Measurements from ENCODE around the gene GSX2.

The GSX2 gene

DNA sequence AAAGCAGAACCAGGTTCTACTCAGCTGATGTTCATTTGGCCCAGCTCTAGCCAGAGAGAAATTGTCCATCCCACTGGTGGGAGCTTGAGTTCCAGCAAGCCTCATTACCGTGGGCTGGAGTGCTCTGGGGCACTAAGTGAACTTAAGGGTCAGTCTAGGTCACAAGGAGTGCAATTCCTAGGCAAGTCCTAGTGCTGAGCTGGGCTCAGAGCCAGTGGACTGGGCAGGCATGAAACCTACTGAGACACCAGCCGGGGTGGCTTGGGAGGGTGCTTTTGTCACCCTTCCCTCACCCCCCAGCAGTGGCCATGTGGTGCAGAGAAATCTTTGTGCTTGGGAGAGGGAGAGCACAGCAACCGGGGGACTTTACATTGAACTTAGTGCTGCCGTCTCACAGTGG, 39.4 kb downstream of the GSX2 start:
- no peaks in the 10 kb centered on the region for H3K9me3 ChIP-seq (ENCODE audit: control insufficient read depth, insufficient read depth, low read depth, low read length)
- CTCF ChIA-PET = interaction anchor here (0.6 kb wide), 1 partner anchor 24 kb away, joined by 3 read pairs; no protein-coding TSS in a partner anchor
- POLR2A ChIA-PET = no interaction called here
- no peak for TF ChIP-seq ZBTB17 (tag by site-specific recombination; IDR thresholded peaks at IDR 0.05)
- TF ChIP-seq, protein P1, sequence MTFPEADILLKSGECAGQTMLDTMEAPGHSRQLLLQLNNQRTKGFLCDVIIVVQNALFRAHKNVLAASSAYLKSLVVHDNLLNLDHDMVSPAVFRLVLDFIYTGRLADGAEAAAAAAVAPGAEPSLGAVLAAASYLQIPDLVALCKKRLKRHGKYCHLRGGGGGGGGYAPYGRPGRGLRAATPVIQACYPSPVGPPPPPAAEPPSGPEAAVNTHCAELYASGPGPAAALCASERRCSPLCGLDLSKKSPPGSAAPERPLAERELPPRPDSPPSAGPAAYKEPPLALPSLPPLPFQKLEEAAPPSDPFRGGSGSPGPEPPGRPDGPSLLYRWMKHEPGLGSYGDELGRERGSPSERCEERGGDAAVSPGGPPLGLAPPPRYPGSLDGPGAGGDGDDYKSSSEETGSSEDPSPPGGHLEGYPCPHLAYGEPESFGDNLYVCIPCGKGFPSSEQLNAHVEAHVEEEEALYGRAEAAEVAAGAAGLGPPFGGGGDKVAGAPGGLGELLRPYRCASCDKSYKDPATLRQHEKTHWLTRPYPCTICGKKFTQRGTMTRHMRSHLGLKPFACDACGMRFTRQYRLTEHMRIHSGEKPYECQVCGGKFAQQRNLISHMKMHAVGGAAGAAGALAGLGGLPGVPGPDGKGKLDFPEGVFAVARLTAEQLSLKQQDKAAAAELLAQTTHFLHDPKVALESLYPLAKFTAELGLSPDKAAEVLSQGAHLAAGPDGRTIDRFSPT (tag by site-specific recombination; IDR thresholded peaks at IDR 0.05) = no peak
- TF ChIP-seq ZNF76 (tag by site-specific recombination; IDR thresholded peaks at IDR 0.05; ENCODE audit: borderline replicate concordance, low read depth) = no peak
- no peak for TF ChIP-seq GLIS1 (tag by site-specific recombination; IDR thresholded peaks at IDR 0.05)
- TF ChIP-seq ZSCAN16 (tag by site-specific recombination; IDR thresholded peaks at IDR 0.05) = no peak
- no peak for TF ChIP-seq ZNF530 (tag by site-specific recombination; IDR thresholded peaks at IDR 0.05; ENCODE audit: low read depth)
- H3K36me3 ChIP-seq (ENCODE audit: control insufficient read depth in 2 of 2, insufficient read depth in 1 of 2, low read length in 2 of 2) = no peaks in the 10 kb centered on the region
- H3K4me3 ChIP-seq (ENCODE audit: low read depth, low read length) = no peak overlapping the region
- H3K4me1 ChIP-seq (ENCODE audit: control insufficient read depth, insufficient read depth, low read length) = no peaks in the 10 kb centered on the region
- no peak overlapping the region for H3K27ac ChIP-seq (ENCODE audit: extremely low read depth, low read depth, low read length)

DNA sequence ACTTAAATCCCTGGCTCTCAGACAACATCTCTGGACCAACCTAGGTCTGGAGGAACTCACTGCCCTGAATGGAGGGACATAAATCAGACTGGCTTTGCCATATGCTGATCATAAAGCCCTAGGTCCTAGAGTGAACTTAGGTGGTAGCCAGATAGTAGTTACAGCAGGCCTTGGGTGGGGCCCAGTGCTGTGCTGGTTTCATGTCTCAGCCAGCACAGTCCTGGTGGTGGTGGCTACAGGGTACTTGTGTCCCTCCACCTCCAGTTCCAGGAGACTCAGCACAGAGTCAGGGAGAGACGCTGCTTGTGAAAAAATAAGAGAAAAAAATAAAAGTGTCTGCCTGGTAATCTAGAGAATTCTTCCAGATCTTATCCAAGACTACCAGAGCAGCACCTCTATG, 40.3 kb downstream of the GSX2 start:
- H3K9me3 ChIP-seq (ENCODE audit: control insufficient read depth, insufficient read depth, low read depth, low read length) = no peaks in the 10 kb centered on the region
- POLR2A ChIA-PET = no interaction called here
- H3K4me3 ChIP-seq (ENCODE audit: low read depth, low read length) = no peak overlapping the region
- H3K27ac ChIP-seq (ENCODE audit: extremely low read depth, low read depth, low read length) = no peak overlapping the region
- CTCF ChIA-PET = no interaction called here
- no peaks in the 10 kb centered on the region for H3K36me3 ChIP-seq (ENCODE audit: control insufficient read depth in 2 of 2, insufficient read depth in 1 of 2, low read length in 2 of 2)
- H3K4me1 ChIP-seq (ENCODE audit: control insufficient read depth, insufficient read depth, low read length) = no peaks in the 10 kb centered on the region
- TF ChIP-seq HOXA7 (CRISPR knock-in tag; IDR thresholded peaks at IDR 0.05; ENCODE audit: borderline replicate concordance) (no peak), ZNF473 (tag by site-specific recombination; IDR thresholded peaks at IDR 0.05) (no peak), ZNF426 (tag by site-specific recombination; IDR thresholded peaks at IDR 0.05) (no peak), REPIN1 (tag by site-specific recombination; IDR thresholded peaks at IDR 0.05; ENCODE audit: low read depth) (no peak), ZNF433 (tag by site-specific recombination; IDR thresholded peaks at IDR 0.05; ENCODE audit: low read depth) (no peak), ZNF311 (tag by site-specific recombination; IDR thresholded peaks at IDR 0.05; ENCODE audit: borderline replicate concordance) (no peak), ZBTB17 (tag by site-specific recombination; IDR thresholded peaks at IDR 0.05) (no peak), ZBTB48 (tag by site-specific recombination; IDR thresholded peaks at IDR 0.05) (no peak)
- TF ChIP-seq, protein P2, sequence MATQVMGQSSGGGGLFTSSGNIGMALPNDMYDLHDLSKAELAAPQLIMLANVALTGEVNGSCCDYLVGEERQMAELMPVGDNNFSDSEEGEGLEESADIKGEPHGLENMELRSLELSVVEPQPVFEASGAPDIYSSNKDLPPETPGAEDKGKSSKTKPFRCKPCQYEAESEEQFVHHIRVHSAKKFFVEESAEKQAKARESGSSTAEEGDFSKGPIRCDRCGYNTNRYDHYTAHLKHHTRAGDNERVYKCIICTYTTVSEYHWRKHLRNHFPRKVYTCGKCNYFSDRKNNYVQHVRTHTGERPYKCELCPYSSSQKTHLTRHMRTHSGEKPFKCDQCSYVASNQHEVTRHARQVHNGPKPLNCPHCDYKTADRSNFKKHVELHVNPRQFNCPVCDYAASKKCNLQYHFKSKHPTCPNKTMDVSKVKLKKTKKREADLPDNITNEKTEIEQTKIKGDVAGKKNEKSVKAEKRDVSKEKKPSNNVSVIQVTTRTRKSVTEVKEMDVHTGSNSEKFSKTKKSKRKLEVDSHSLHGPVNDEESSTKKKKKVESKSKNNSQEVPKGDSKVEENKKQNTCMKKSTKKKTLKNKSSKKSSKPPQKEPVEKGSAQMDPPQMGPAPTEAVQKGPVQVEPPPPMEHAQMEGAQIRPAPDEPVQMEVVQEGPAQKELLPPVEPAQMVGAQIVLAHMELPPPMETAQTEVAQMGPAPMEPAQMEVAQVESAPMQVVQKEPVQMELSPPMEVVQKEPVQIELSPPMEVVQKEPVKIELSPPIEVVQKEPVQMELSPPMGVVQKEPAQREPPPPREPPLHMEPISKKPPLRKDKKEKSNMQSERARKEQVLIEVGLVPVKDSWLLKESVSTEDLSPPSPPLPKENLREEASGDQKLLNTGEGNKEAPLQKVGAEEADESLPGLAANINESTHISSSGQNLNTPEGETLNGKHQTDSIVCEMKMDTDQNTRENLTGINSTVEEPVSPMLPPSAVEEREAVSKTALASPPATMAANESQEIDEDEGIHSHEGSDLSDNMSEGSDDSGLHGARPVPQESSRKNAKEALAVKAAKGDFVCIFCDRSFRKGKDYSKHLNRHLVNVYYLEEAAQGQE (tag by site-specific recombination; IDR thresholded peaks at IDR 0.05) = no peak
- TF ChIP-seq, protein P3, sequence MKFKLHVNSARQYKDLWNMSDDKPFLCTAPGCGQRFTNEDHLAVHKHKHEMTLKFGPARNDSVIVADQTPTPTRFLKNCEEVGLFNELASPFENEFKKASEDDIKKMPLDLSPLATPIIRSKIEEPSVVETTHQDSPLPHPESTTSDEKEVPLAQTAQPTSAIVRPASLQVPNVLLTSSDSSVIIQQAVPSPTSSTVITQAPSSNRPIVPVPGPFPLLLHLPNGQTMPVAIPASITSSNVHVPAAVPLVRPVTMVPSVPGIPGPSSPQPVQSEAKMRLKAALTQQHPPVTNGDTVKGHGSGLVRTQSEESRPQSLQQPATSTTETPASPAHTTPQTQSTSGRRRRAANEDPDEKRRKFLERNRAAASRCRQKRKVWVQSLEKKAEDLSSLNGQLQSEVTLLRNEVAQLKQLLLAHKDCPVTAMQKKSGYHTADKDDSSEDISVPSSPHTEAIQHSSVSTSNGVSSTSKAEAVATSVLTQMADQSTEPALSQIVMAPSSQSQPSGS (tag by site-specific recombination; IDR thresholded peaks at IDR 0.05; ENCODE audit: low read depth) = no peak
- TF ChIP-seq, protein P4, sequence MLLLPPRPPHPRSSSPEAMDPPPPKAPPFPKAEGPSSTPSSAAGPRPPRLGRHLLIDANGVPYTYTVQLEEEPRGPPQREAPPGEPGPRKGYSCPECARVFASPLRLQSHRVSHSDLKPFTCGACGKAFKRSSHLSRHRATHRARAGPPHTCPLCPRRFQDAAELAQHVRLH (tag by site-specific recombination; IDR thresholded peaks at IDR 0.05) = no peak
- TF ChIP-seq, protein P5, sequence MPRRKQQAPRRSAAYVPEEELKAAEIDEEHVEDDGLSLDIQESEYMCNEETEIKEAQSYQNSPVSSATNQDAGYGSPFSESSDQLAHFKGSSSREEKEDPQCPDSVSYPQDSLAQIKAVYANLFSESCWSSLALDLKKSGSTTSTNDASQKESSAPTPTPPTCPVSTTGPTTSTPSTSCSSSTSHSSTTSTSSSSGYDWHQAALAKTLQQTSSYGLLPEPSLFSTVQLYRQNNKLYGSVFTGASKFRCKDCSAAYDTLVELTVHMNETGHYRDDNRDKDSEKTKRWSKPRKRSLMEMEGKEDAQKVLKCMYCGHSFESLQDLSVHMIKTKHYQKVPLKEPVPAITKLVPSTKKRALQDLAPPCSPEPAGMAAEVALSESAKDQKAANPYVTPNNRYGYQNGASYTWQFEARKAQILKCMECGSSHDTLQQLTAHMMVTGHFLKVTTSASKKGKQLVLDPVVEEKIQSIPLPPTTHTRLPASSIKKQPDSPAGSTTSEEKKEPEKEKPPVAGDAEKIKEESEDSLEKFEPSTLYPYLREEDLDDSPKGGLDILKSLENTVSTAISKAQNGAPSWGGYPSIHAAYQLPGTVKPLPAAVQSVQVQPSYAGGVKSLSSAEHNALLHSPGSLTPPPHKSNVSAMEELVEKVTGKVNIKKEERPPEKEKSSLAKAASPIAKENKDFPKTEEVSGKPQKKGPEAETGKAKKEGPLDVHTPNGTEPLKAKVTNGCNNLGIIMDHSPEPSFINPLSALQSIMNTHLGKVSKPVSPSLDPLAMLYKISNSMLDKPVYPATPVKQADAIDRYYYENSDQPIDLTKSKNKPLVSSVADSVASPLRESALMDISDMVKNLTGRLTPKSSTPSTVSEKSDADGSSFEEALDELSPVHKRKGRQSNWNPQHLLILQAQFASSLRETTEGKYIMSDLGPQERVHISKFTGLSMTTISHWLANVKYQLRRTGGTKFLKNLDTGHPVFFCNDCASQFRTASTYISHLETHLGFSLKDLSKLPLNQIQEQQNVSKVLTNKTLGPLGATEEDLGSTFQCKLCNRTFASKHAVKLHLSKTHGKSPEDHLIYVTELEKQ (tag by site-specific recombination; IDR thresholded peaks at IDR 0.05; ENCODE audit: borderline replicate concordance) = no peak
- TF ChIP-seq, protein P6, sequence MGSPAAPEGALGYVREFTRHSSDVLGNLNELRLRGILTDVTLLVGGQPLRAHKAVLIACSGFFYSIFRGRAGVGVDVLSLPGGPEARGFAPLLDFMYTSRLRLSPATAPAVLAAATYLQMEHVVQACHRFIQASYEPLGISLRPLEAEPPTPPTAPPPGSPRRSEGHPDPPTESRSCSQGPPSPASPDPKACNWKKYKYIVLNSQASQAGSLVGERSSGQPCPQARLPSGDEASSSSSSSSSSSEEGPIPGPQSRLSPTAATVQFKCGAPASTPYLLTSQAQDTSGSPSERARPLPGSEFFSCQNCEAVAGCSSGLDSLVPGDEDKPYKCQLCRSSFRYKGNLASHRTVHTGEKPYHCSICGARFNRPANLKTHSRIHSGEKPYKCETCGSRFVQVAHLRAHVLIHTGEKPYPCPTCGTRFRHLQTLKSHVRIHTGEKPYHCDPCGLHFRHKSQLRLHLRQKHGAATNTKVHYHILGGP (tag by site-specific recombination; IDR thresholded peaks at IDR 0.05) = no peak
- TF ChIP-seq, protein P7, sequence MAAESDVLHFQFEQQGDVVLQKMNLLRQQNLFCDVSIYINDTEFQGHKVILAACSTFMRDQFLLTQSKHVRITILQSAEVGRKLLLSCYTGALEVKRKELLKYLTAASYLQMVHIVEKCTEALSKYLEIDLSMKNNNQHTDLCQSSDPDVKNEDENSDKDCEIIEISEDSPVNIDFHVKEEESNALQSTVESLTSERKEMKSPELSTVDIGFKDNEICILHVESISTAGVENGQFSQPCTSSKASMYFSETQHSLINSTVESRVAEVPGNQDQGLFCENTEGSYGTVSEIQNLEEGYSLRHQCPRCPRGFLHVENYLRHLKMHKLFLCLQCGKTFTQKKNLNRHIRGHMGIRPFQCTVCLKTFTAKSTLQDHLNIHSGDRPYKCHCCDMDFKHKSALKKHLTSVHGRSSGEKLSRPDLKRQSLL (tag by site-specific recombination; IDR thresholded peaks at IDR 0.05) = no peak

Measured in HEK293 (cell line).